ENCODE measurements around the gene CDK11B.

Gene CDK11B

GRCh38 chr1:1614204-1614953 lies 44.4 kb downstream of the CDK11B start:
- no peak for DNase-seq

- DNase-seq, result no peak
Measured at GRCh38 chr1:1613509-1614082, 45.2 kb downstream of the CDK11B start.

DNA sequence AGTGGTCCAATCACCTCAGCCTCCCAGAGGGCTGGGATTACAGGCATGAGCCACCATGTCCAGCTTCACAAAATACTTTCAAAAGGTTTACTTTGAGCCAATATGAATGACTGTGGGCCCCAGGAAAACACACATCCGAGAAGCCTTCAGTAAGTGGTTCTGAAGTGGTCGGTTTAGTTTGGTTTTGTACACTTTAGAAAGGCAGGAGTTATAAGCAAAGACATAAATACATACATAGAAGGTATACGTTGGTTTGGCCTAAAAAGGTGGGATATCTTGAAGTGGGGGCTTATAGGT lies 46.8 kb downstream of the CDK11B start:
- DNase-seq, result no peak

DNA sequence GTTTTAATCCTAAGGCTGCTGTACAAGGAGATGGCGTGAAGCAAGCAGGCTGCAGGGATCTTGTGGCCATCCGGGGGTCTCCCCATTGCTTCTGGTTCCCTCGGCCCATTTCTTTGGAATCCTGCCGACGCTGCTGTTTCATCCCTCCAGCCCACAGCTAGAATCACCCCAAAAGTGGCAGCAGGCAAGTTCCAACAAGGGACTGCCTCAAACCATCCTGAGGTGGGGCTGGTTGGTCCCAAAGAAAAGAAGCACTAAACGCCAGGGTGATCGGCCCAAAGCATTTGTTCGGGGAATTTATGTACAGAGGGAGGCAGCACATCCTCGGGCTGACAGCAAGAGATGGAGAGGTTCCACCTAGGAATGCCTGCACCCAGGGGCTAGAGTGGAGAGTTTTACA lies 48.0 kb downstream of the CDK11B start:
- no peak for DNase-seq

DNA sequence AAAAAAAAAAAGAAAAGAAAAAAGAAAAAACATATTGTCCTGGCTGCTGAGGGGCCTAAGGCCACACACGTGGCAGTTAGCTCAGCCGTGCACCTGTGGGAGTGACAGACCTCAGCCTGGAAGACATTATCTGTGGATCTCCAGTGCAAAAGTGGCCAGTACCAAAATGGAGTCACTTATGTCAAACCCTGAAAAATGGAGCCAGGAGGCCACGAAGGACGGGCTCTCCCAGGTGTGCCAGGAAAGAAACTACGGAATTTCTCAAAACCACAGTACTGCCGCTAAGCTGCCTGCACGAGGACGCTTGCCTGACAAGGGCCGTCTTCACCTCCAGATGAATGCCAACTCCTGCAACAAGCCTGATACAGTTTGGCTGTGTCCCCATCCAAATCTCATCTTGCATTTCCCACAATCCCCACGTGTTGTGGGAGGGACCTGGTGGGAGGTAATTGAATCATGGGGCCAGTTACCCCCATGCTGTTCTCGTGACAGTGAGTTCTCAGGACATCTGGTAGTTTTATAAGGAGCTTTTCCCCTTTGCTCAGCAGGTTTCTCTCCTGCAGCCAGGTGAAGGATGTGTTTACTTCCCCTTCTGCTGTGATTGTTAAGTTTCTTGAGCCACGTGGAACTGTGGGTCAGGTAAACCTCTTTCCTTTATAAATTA lies 48.9 kb downstream of the CDK11B start:
- no peak for DNase-seq

DNA sequence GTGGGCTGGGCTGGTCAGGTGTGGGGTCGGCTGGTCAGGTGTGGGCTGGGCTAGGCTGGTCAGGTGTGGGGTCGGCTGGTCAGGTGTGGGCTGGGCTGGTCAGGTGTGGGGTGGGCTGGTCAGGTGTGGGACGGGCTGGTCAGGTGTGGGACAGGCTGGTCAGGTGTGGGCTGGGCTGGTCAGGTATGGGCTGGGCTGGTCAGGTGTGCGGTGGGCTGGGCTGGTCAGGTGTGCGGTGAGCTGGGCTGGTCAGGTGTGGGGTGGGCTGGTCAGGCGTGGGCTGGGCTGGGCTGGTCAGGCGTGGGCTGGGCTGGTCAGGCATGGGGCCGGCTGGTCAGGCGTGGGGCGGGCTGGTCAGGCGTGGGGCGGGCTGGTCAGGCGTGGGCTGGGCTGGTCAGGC lies 52.6 kb downstream of the CDK11B start:
- no peak for DNase-seq

DNA sequence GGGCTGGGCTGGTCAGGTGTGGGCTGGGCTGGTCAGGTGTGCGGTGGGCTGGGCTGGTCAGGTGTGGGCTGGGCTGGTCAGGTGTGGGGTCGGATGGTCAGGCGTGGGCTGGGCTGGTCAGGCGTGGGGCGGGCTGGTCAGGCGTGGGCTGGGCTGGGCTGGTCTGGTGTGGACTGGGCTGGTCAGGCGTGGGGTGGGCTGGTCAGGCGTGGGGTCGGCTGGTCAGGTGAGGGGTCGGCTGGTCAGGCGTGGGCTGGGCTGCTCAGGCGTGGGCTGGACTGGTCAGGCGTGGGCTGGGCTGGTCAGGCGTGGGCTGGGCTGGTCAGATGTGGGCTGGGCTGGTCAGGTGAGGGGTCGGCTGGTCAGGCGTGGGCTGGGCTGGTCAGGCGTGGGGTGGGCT lies 53.1 kb downstream of the CDK11B start:
- DNase-seq, result no peak

DNA sequence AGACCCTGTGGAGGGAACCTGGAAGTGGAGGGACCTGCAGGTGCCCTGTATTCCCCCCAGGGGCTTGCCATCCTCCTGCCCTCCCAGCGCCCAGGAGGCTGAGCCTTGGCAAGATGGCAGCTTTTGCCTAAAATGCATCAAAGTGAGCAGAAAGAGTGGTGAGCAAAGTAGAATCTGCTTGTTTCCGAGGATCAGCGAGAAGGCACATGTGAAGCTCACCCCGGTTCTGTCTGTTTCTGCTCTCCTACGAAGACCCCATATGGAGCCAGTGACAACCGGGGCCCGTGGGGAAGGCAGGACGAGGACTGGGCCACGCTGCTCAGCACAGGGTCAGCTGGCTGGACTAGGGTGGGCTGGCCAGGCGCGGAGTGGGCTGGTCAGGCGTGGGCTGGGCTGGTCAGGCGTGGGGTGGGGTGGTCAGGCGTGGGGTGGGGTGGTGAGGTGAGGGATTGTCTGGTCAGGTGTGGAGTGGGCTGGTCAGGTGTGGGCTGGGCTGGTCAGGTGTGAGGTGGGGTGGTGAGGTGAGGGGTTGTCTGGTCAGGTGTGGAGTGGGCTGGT lies 53.7 kb downstream of the CDK11B start:
- DNase-seq, result no peak

DNA sequence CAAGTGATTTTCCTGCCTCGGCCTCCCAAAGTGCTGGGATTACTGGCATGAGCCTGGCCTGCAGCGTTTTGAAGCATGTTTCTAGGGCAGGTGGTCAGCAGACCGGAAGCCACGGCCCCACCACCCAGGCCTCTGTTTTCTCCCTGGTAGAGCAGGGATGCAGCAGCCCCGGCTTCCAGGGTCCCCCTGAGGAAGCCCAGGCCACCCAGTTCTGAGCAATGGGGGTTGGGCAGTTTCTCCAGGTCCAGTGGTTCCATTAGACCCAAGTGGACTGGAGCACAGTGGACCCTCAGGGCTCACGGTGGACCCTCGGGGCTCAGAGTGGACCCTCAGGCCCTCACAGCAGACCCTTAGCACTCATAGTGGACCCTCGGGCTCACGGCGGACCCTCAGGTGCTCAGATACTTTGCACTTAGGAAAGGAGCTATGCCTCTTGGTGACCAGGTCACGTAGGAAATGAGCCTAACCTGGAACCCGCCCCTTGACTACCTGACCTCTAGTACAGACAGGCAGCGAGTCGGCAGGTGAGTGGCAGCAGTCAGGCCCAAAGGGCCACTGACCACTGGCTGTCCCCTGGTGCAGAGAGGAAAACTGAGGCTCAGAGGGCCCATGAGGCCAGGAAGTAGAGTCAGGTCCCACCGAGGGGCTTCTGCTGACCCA lies 54.3 kb downstream of the CDK11B start:
- no peak for DNase-seq

- no peak for DNase-seq
Measured at GRCh38 chr1:1603671-1604373, 55.0 kb downstream of the CDK11B start.

GRCh38 chr1:1602968-1603506 lies 55.8 kb downstream of the CDK11B start:
- DNase-seq, result no peak

GRCh38 chr1:1602304-1602967 lies 56.4 kb downstream of the CDK11B start:
- DNase-seq, result no peak

DNA sequence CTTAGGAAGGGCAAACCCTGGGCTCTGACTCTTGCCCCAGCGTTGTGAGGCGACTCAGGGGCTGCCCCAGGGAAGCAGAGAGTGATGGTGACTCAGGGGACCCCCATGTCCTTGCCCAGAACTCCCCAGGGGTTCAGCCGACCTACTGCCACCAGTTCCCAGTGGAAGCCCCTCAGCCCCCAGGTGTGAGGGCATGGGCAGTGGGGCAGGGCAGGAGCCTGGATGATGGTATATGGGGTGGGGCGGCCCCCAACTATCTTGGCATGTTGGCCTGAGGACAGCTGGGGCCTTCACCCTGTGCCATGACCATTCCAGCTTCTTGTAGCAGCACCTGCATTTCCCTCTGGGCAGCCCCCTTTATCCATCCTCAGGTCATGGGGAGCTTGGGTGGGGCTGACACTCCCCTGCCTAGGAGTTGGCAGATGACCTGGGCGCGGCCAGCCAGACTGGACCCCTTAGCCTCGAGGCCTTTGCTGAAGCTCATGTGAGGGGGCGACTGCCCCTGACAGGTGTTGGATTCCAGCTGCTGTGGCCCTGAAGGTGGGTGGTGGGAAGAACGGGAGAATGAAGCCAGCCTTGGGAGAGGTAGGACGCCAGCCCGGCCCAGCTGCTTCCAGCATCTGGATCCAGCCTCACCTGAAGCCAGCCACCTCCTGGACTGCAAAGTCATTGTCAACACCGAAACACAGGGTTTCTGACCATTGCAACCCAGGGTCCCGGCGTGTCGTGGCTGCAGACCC lies 57.1 kb downstream of the CDK11B start:
- no peak for DNase-seq

- no peak for DNase-seq
Measured at GRCh38 chr1:1600861-1601563, 57.8 kb downstream of the CDK11B start.

DNA sequence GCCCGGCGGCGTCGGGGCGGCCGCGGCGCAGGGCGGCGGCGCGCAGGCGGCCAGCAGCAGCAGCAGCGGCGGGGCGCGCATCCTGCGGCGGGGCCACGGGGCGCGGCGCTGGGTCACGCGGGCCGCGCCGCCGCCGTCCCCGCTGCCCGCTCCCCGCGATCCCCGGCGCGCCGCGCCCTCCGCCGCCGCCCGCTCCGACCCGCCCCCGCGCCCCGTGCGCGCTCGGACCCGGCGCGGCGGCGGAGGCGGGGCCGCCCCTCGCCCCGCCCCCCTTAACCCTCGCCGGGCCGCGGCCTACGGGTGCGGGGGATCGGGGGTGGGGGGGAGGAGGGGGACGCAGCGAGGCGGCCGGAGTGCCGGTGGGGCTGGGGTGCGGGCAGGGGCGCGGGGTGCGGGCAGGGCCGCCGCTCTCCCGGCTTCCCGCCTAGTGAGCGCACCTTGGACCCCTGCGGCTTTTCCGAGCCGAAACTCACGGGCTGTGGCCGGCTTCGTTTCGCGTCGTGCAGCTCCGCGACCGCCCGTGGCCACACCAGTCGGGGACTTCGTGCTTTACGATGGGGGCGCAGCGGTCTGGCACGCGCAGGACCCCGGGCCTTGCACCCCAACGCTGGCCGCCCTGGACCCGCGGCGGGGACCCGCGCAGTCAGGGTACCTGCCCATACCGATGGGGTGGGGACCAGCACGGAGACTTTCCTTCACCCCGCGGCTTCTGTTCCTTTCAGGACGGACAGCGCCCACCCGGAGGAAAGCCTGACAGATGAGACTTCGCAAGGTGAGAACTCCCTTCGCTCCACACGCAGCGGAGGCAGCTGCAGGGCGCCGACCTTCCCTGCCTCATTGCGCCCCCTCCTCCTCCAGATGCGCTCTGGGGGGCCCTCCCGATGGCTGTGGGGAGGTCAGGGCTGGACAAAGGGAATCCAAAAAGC lies 58.6 kb downstream of the CDK11B start, which contains the start of gene FNDC10:
Gene FNDC10, minus strand, starts transcription at position 201 of the 926 bp plus-strand sequence. Its CDS starts 120 bp downstream, at position 81.
- DNase-seq, result no peak

DNA sequence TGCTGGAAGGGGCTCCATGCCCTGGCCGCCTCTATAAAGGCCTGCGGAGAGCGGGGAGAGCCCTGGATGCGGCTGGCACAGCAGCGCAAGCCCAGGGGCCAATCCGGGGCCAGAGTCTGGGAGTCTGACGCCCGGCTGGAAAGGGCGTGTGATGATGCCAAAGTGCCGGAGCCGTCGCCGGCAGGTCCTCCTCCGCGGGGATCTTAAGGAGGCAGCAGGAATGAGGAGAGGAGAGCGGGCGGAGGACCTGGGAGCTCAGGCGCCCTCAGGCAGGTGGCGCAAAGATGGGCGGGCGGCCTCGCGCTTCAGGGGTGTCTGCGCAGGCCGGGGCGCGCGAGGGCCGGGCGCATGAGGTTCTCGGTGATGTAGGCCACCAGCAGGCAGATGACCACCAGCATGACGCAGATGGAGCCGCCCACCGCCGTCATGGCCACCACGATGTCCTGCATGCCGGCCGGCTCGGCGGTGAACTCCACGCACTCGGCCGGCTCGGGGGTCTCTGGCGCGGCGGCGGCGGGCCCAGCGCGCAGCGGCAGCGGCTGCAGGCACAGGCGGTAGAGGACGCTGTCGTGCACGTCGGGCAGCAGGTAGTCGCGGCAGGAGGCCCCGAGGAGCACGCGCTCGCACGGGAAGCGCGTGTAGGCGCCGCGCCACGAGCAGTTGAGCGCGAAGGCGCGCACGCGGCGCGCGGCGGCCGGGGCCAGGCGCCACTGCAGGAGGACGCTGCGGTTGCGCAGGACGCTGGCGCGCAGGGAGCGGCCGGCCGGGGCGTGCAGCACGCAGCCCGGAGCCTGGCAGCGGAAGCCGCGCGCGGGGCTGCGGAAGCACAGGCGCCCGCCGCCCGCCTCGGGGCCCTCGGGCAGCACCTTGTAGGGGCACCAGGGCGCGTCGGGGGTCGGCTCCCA lies 59.5 kb downstream of the CDK11B start:
- DNase-seq, result no peak

DNA sequence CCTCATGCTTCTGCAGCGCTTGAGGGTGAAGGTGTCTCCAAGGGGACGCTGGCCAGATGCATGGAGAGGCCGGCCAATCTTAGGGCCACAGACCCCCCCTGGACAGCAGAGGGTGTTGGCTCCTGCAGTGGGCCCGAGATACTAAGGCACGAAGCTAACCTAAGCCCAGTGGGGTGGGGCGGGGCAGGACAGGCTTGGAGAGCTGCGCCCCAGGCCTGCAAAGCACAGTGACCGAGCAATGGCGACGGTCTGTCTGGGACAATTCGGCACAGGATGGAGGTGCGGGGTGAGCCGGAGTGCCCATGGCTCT lies 60.1 kb downstream of the CDK11B start:
- no peak for DNase-seq

DNA sequence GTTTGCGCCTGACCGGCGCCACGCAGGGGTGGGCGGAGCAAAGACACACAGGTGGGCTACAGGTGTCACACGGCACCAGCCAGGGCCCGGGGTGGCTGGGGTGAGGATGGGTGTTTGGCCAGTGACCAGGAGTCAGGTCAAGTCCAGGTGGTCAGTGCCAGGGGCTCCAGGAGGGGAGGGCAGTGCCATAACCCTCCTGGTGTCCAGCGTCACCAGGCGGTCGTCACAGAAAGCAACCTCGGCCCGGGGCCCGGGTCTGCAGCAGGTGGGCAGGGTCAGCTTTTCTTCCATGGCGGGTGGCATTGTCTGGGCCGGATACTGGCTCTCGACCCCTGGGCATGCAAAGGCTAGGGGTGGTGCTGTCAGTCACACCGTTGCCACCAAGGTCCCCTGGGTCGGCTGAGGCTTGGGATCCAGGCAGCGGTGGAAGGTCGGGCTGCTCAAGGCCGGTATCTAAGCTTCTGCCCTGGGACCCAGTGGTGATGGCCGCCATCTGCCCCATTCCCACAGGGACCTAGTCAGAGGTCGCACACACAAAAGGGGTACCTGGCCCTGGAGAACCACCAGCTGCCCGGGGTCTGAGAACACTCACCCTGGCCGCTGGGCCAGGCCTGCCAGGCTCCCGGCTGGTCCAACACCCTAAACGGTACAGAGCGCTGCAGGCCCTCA lies 60.6 kb downstream of the CDK11B start:
- no peak for DNase-seq

Data from kidney glomerular epithelial cell (primary cell).